Amniotic stem cell (primary cell): ENCODE measurements around the gene INPP5A.

ENCODE experiments used
- DNase-seq: peaks from one replicate; lab custom pipeline; 2025; lab: John Stamatoyannopoulos, UW

The INPP5A gene

GRCh38 chr10:132614431-132615340 is 77.1 kb downstream of the INPP5A start:
- DNase-seq = no peak

GRCh38 chr10:132615341-132616169 is 78.0 kb downstream of the INPP5A start:
- DNase-seq = no peak

GRCh38 chr10:132616170-132616995 is 78.8 kb downstream of the INPP5A start:
- DNase-seq = no peak

GRCh38 chr10:132616996-132617736 is 79.6 kb downstream of the INPP5A start:
- no peak for DNase-seq

GRCh38 chr10:132617737-132618052 is 80.1 kb downstream of the INPP5A start:
- DNase-seq = no peak

- DNase-seq = no peak
These were observed 80.8 kb downstream of the INPP5A start for GRCh38 chr10:132618158-132618919.

GRCh38 chr10:132619927-132620326 is 82.3 kb downstream of the INPP5A start:
- DNase-seq = no peak

- no peak for DNase-seq
These were observed 86.7 kb downstream of the INPP5A start for GRCh38 chr10:132624061-132624846.

GRCh38 chr10:132624847-132625471 is 87.4 kb downstream of the INPP5A start:
- no peak for DNase-seq

- no peak for DNase-seq
These were observed 88.6 kb downstream of the INPP5A start for GRCh38 chr10:132626019-132626760.

- DNase-seq = no peak
These were observed 89.4 kb downstream of the INPP5A start for GRCh38 chr10:132626761-132627665.

- peak; percentile 20 for DNase-seq
These were observed 90.3 kb downstream of the INPP5A start for GRCh38 chr10:132627666-132628531.

GRCh38 chr10:132628966-132629900 is 91.6 kb downstream of the INPP5A start:
- no peak for DNase-seq

GRCh38 chr10:132630156-132630555 is 92.6 kb downstream of the INPP5A start:
- no peak for DNase-seq

GRCh38 chr10:132630666-132631337 is 93.2 kb downstream of the INPP5A start:
- DNase-seq = no peak
